Stimulated activated CD4-positive, alpha-beta T cell treated with anti-CD3 and anti-CD28 coated beads, TNF-alpha, amount 100 ng/mL, for 24 hours (primary cell): ENCODE results near the gene SSNA1.

ENCODE experiments used
- DNase-seq, 3 experiments: peaks; one replicate each; pipeline ENCODE4 v3.0.0-alpha.2; 2020; ENCODE audit warnings: low read depth in 3 of 3

Gene SSNA1

GRCh38 chr9:137200311-137201204, 12.1 kb downstream of the SSNA1 start, which contains the start of gene TPRN:
TSS of gene TPRN (minus strand) at chr9:137200741. CDS start at chr9:137200711, 30 bp downstream.
- peak; percentile 97 to 99 (median 97) for DNase-seq

- DNase-seq = no peak
These were observed 12.9 kb downstream of the SSNA1 start for GRCh38 chr9:137201205-137201868.

GRCh38 chr9:137202966-137203365, 14.5 kb downstream of the SSNA1 start:
- no peak for DNase-seq

DNA sequence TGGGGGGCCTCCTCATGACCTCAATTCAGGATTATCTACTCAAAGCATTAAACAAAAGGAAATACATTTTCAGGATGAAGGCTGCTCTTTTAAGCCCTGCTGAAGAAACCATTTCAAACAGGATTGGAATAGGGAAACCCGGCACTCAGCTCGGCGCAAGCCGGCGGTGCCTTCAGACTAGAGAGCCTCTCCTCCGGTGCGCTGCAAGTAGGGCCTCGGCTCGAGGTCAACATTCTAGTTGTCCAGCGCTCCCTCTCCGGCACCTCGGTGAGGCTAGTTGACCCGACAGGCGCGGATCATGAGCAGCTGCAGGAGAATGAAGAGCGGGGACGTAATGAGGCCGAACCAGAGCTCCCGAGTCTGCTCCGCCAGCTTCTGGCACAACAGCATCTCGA, 16.3 kb downstream of the SSNA1 start:
- no peak for DNase-seq

GRCh38 chr9:137205126-137206069, 16.9 kb downstream of the SSNA1 start, which contains the start of the genes NDOR1 and TMEM203:
TSS of gene NDOR1 (plus strand) at chr9:137205700. CDS start at chr9:137205778, 78 bp downstream.
TSS of gene TMEM203 (minus strand) at chr9:137205648. CDS start at chr9:137205414, 234 bp downstream.
- peak; percentile 93 to 94 (median 94) for DNase-seq

DNA sequence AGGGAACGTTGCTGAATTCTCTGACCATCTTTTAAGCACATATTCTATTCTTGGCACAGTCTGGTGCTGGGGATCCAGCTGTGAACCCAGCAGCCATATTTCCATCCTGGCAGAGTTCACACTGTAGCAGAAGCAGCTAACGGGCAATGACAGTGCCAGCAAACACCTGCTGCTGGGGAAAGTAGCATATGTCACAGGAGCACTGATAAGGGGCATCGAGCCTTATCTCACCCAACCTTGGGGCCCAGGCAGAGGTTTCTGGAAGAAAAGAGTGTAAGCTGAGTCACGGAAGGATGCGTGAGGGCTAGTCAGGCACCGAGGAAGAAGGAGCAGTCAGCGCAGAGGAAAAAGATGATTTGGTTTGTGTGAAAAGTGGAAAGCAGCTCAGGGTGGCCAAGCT, 18.1 kb downstream of the SSNA1 start:
- DNase-seq = no peak

- DNase-seq = no peak
These were observed 23.1 kb downstream of the SSNA1 start for GRCh38 chr9:137211532-137211931.

GRCh38 chr9:137212520-137212919, 24.0 kb downstream of the SSNA1 start:
- DNase-seq = no peak

DNA sequence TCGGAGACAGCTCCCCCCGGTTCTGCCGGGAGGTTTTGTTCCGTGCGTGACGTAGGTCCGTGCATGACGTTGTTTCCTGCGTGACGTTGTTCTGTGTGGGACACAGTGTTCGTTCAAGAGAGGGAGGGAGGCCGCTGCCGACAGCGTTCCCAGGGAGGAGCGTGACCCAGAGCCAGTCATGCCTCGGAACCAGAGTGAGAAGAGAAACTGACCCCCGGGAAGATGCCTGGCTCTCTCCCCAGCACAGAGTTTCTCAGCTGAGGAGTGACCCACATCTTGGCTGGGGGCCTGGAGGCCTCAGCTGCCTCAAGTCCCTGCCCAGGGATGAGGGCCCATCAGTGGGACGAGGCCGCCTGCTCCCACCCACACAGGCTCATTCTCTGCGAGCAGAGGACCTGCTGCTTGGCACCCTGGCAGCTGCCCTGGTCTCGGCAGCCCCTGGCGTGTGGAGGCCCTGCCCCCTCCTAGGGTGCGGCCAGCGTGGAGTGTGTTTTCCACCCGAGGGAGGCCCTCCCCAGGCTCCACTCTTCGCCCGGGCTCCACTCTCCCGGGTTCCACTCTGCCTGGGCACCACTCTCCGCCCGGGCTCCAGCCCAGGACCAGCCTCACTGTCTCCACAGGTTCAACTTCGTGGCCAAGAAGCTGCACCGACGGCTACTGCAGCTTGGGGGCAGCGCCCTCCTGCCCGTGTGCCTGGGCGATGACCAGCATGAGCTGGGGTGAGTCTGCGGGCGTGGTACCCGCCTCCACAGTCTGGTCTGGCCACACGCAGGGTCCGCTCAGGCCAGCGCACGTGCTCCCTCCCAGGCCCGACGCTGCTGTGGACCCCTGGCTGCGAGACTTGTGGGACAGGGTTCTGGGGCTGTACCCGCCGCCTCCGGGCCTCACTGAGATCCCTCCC, 24.9 kb downstream of the SSNA1 start:
- DNase-seq = no peak

DNA sequence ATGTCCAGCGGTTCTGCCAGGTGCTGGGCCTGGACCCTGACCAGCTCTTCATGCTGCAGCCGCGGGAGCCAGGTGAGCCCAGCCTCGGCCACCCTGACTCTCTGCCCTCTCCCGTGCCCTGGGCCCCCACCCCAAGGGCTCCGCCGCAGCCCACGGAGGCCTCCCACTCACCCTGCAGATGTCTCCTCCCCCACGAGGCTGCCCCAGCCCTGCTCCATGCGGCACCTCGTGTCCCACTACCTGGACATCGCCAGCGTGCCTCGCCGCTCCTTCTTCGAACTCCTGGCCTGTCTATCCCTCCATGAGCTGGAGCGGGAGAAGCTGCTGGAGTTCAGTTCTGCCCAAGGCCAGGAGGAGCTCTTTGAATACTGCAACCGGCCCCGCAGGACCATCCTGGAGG, 26.1 kb downstream of the SSNA1 start:
- no peak for DNase-seq

GRCh38 chr9:137215196-137215986, 26.9 kb downstream of the SSNA1 start:
- DNase-seq = no peak

GRCh38 chr9:137216188-137216965, 27.9 kb downstream of the SSNA1 start:
- DNase-seq = no peak

DNA sequence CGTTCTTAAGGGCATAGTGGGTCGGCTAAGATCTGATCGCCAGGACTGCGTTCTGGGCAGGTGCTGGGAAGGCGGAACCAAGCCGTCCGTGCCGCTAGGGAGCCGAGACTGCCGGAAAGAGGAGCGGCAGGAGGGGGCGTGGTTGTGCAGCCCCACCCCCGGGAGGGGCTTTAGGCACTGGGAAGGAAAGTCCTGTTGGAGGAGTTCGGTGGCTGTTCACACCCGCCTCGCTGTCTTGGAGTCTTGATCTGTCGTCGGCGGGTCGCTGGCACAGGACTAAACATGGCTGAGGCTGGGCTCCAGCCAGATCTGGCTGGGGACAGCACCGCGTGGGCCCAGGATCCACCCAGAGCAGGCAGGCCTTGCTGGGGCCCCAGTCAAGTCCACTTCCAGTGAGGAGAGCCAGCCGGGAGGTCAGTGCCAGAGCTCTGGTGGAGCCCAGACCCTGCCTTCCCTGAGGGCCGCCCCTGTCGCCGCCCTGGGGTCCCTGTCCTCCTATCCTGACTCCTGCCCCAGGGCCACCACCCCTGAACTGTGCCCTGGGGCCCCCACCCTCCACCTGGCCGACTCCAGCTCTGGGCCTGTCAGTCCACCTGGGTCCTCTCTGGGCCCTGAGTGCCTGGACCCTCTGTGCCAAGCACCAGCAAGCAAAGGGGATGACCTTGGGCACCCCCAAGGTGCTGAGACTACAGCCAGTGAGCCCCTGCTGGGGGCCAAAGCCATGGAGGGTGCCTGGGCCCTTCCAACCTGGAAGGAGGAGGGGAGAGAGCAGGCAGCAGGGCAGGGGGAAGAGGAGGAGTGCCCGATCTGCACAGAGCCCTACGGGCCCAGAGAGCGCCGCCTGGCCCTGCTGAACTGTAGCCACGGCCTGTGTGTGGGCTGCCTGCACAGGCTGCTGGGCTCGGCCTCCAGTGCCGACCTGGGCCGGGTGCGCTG, 29.1 kb downstream of the SSNA1 start:
- DNase-seq = no peak

DNA sequence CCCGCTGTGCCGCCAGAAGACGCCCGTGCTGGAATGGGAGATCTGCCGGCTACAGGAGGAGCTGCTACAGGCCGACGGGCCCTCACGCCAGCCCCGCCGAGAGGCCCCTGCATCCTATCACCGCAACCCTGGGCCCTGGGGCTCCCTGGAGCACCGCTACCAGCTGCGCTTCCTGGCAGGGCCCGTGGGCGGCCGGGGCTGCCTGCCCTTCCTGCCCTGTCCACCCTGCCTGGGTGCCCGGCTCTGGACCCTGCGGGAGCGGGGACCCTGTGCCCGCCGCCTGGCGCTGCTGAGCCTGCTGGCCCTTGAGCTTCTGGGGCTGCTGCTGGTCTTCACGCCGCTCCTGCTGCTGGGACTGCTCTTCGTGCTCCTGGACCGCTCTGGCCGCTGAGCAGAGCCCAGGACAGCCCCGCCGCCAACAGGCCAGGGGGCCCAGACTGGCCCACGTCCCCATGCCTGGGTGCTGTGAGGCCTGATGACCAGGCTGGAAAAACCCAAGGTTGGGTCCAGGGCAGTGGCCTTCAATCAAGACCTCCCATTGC, 29.8 kb downstream of the SSNA1 start:
- DNase-seq = no peak

- DNase-seq = no peak
These were observed 30.3 kb downstream of the SSNA1 start for GRCh38 chr9:137218754-137219271.

GRCh38 chr9:137219757-137220316, 31.4 kb downstream of the SSNA1 start:
- no peak for DNase-seq
